ENCODE results near the gene ZXDC.

GRCh38 chr3:126454025-126454424 is 21.7 kb downstream of the ZXDC start:
- TF ChIP-seq, protein P1, sequence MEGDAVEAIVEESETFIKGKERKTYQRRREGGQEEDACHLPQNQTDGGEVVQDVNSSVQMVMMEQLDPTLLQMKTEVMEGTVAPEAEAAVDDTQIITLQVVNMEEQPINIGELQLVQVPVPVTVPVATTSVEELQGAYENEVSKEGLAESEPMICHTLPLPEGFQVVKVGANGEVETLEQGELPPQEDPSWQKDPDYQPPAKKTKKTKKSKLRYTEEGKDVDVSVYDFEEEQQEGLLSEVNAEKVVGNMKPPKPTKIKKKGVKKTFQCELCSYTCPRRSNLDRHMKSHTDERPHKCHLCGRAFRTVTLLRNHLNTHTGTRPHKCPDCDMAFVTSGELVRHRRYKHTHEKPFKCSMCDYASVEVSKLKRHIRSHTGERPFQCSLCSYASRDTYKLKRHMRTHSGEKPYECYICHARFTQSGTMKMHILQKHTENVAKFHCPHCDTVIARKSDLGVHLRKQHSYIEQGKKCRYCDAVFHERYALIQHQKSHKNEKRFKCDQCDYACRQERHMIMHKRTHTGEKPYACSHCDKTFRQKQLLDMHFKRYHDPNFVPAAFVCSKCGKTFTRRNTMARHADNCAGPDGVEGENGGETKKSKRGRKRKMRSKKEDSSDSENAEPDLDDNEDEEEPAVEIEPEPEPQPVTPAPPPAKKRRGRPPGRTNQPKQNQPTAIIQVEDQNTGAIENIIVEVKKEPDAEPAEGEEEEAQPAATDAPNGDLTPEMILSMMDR (conservative IDR thresholded peaks at IDR 0.05), result no peak
- TF ChIP-seq ZFX (IDR thresholded peaks at IDR 0.05), result no peak

Measured in C4-2B (cell line).